ENCODE measurements around the gene PRKCA. TPM values are rescaled to one million over a fixed set of nuclear protein-coding genes. Genes with fewer than 3 reads are reported as not detected.

The PRKCA gene
- total RNA-seq, 2 donors from 2014 or later = 104 to 119 TPM

- Mint-ChIP-seq H3K27ac (peak overlapping the region in 1 of 2 donors; percentile 0), H3K36me3 (peaks cover 6 to 7% of the 10 kb centered on the region in 2 donors), H3K9me3 (no peaks in the 10 kb centered on the region)
- ATAC-seq (no peak), DNase-seq (ENCODE audit: low spot score in 2 of 2) (peak in 1 of 2 donors; percentile 26)
Measured at GRCh38 chr17:66739553-66739952, 437.1 kb downstream of the PRKCA start.

GRCh38 chr17:66740226-66740625 is 437.8 kb downstream of the PRKCA start:
- no peak overlapping the region for H3K27ac Mint-ChIP-seq

GRCh38 chr17:66743511-66743910 is 441.1 kb downstream of the PRKCA start:
- ATAC-seq = no peak

More at GRCh38 chr17:66740226-66740625, 437.8 kb downstream of the PRKCA start:
- DNase-seq (ENCODE audit: low spot score in 2 of 2) (no peak), ATAC-seq (no peak)
- Mint-ChIP-seq H3K36me3 (peaks cover 6 to 7% of the 10 kb centered on the region in 2 donors), H3K9me3 (no peaks in the 10 kb centered on the region)

GRCh38 chr17:66746736-66747135 is 444.3 kb downstream of the PRKCA start:
- ATAC-seq (no peak), DNase-seq (ENCODE audit: low spot score in 2 of 2) (no peak)
- Mint-ChIP-seq H3K9me3 (no peaks in the 10 kb centered on the region), H3K27ac (no peak overlapping the region), H3K36me3 (peaks cover 10 to 14% of the 10 kb centered on the region in 2 donors)

More at GRCh38 chr17:66743511-66743910, 441.1 kb downstream of the PRKCA start:
- no peak for DNase-seq (ENCODE audit: low spot score in 2 of 2)
- Mint-ChIP-seq H3K9me3 (no peaks in the 10 kb centered on the region), H3K27ac (peak overlapping the region in 1 of 2 donors; percentile 22), H3K36me3 (peaks cover 4 to 6% of the 10 kb centered on the region in 2 donors)

GRCh38 chr17:66747578-66748275 is 445.3 kb downstream of the PRKCA start:
- peak overlapping the region; percentile 51 to 56 for H3K27ac Mint-ChIP-seq
- peaks cover 6 to 10% of the 10 kb centered on the region in 2 donors for H3K36me3 Mint-ChIP-seq
- H3K9me3 Mint-ChIP-seq = no peaks in the 10 kb centered on the region
- no peak for ATAC-seq
- peak in 1 of 2 donors; percentile 30 for DNase-seq (ENCODE audit: low spot score in 2 of 2)

GRCh38 chr17:66748578-66748977 is 446.2 kb downstream of the PRKCA start:
- no peak for ATAC-seq
- Mint-ChIP-seq H3K36me3 (peaks cover 6 to 10% of the 10 kb centered on the region in 2 donors), H3K9me3 (no peaks in the 10 kb centered on the region), H3K27ac (peak overlapping the region; percentile 51 to 56)
- DNase-seq (ENCODE audit: low spot score in 2 of 2) = no peak

- peaks cover 6 to 14% of the 10 kb centered on the region in 2 donors for H3K36me3 Mint-ChIP-seq
- H3K27ac Mint-ChIP-seq = peak overlapping the region; percentile 39 to 77
- peak in 1 of 2 donors; percentile 30 for DNase-seq (ENCODE audit: low spot score in 2 of 2)
- H3K9me3 Mint-ChIP-seq = no peaks in the 10 kb centered on the region
- no peak for ATAC-seq
Measured at GRCh38 chr17:66749217-66749832, 446.9 kb downstream of the PRKCA start.

- DNase-seq (ENCODE audit: low spot score in 2 of 2) (no peak), ATAC-seq (no peak)
- H3K36me3 Mint-ChIP-seq = peaks cover 6 to 14% of the 10 kb centered on the region in 2 donors
- H3K9me3 Mint-ChIP-seq = no peaks in the 10 kb centered on the region
- H3K27ac Mint-ChIP-seq = peak overlapping the region in 1 of 2 donors; percentile 39
Measured at GRCh38 chr17:66750116-66750515, 447.7 kb downstream of the PRKCA start.

- DNase-seq (ENCODE audit: low spot score in 2 of 2) = no peak
- ATAC-seq = no peak
- Mint-ChIP-seq H3K27ac (peak overlapping the region; percentile 38 to 69), H3K9me3 (no peaks in the 10 kb centered on the region), H3K36me3 (peaks cover 6 to 14% of the 10 kb centered on the region in 2 donors)
Measured at GRCh38 chr17:66750781-66751543, 448.5 kb downstream of the PRKCA start.

- DNase-seq (ENCODE audit: low spot score in 2 of 2) = no peak
- no peak for ATAC-seq
- peaks cover 7 to 17% of the 10 kb centered on the region in 2 donors for H3K36me3 Mint-ChIP-seq
- peak overlapping the region; percentile 1 to 69 for H3K27ac Mint-ChIP-seq
- H3K9me3 Mint-ChIP-seq = peaks cover 0 to under 1% of the 10 kb centered on the region in 2 donors
Measured at GRCh38 chr17:66751771-66752170, 449.4 kb downstream of the PRKCA start.

GRCh38 chr17:66752411-66752810 is 450.0 kb downstream of the PRKCA start:
- DNase-seq (ENCODE audit: low spot score in 2 of 2) (no peak), ATAC-seq (no peak)
- Mint-ChIP-seq H3K9me3 (peaks cover 0 to 6% of the 10 kb centered on the region in 2 donors), H3K36me3 (peaks cover 13 to 23% of the 10 kb centered on the region in 2 donors), H3K27ac (peak overlapping the region in 1 of 2 donors; percentile 1)

GRCh38 chr17:66753126-66753920 is 450.9 kb downstream of the PRKCA start:
- Mint-ChIP-seq H3K9me3 (peaks cover 0 to 6% of the 10 kb centered on the region in 2 donors), H3K27ac (peak overlapping the region in 1 of 2 donors; percentile 40), H3K36me3 (peaks cover 13 to 23% of the 10 kb centered on the region in 2 donors)
- DNase-seq (ENCODE audit: low spot score in 2 of 2) = no peak
- ATAC-seq = no peak

- H3K36me3 Mint-ChIP-seq = peaks cover 13 to 23% of the 10 kb centered on the region in 2 donors
- no peak for ATAC-seq
- H3K9me3 Mint-ChIP-seq = peaks cover 0 to 6% of the 10 kb centered on the region in 2 donors
- no peak for DNase-seq (ENCODE audit: low spot score in 2 of 2)
- H3K27ac Mint-ChIP-seq = no peak overlapping the region
Measured at GRCh38 chr17:66755101-66755943, 452.9 kb downstream of the PRKCA start.

GRCh38 chr17:66755944-66756290 is 453.5 kb downstream of the PRKCA start:
- Mint-ChIP-seq H3K9me3 (peaks cover 0 to 6% of the 10 kb centered on the region in 2 donors), H3K27ac (peak overlapping the region in 1 of 2 donors; percentile 2), H3K36me3 (peaks cover 13 to 23% of the 10 kb centered on the region in 2 donors)
- ATAC-seq = no peak
- no peak for DNase-seq (ENCODE audit: low spot score in 2 of 2)

GRCh38 chr17:66760324-66760723 is 457.9 kb downstream of the PRKCA start:
- DNase-seq (ENCODE audit: low spot score in 2 of 2) (no peak), ATAC-seq (no peak)
- peaks cover 0 to 6% of the 10 kb centered on the region in 2 donors for H3K9me3 Mint-ChIP-seq
- peaks cover 7 to 13% of the 10 kb centered on the region in 2 donors for H3K36me3 Mint-ChIP-seq
- peak overlapping the region in 1 of 2 donors; percentile 31 for H3K27ac Mint-ChIP-seq
